Stimulated activated CD4-positive, alpha-beta T cell treated with anti-CD3 and anti-CD28 coated beads, Interleukin-12 subunit alpha, Interleukin-12 subunit beta, amount 100 ng/mL, for 4 hours (primary cell): ENCODE data around the gene TOMM70.
A peak's percentile ranks its signal among the peaks of the same experiment; 100 is the strongest.
"Not testable (repeated sequence)": the region's sequence is repeated elsewhere in the genome, so short reads cannot be mapped to it uniquely, and the experiment has no call there.

Experiments
- DNase-seq: peaks from one replicate; pipeline ENCODE4 v3.0.0-alpha.2; 2020

The TOMM70 gene

DNA sequence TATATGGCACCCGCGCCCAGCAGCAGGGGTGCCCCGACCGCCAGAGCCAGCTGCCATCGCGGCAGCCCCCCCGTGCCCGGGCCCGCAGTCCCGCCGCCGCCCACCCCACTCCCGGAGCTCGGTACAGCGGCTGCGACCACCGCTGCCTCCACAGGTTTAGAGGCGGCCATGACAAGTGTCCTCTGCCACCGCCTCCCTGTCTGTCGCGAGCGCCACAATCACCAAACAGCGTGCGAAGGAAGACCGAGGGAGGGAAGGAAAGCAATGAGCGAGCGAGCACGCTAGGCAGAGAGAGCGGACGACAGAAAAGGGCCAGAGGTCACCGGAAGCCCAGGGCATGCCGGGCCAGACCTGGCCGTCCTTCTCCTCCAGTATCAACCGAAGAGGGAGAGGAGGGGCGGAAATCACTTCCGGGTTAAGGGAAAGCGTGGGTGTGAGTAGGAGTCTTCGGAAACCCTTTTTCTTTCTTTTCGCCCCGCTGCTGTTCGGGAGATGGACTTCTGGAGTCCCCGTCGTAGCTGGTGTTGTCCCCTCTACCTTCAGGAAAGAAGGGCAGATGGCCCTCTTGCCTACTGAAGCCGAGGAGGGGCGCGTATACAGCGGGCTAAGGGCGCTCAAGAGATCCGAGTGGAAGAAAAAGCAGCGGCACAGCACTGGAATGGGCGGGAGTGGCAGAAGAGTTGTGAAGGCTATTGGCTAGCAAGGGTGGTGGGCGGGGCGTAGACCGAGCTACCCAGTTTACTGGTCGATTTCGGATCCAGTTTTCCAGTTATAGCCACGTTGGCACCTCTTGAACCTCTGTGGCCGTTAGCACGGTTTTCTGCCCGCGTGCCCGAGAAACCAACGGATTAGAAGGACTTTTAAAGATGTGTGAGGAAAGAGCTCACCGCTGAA, at the start of gene TOMM70, which contains the start of gene LNP1:
Gene TOMM70 (minus strand): TSS at position 310 of the 894 bp plus-strand sequence. CDS start 140 bp downstream, at position 170.
Gene LNP1 (plus strand): TSS at position 760 of the 894 bp plus-strand sequence. CDS start 28,191 bp downstream, outside the sequence.
- DNase-seq, result peak; percentile 92

DNA sequence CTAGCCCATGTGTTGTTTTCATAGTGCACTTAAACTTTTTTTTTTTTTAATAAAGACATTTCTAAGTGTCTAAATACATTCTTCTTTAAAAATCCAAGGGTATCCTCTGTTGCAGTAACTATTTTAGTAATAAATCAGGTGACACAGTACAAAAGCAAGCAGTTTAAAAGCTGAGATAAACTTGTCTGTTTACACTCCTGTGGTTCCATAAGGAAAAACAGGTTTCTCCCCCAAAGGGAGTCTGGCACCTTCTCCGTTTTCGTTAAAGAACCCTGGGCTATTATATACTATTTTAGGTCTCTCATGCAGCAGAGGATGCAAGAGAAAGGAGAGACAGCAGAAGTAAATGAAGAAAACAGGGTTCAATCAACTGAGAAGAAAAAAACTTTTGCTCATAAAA, 48.3 kb upstream of the TOMM70 start:
- no peak for DNase-seq

DNA sequence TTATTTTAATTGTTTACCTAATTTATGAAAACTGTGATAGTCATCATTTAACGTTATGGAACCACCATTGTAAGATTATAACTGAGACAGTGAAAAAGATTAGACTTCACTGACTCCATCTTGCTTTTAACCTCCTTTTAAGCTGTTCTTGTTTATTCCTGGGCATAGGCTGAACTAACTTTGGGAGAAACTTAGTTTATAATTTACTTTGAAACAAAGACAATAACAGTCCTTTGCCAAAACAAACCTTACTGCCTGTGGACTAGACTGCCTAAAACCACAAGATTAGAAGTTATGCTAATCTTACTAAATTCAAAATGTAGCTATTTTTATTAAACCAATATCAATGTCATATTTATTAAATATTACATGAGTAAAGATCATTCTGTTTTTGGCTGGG, 47.2 kb upstream of the TOMM70 start:
- no peak for DNase-seq

DNA sequence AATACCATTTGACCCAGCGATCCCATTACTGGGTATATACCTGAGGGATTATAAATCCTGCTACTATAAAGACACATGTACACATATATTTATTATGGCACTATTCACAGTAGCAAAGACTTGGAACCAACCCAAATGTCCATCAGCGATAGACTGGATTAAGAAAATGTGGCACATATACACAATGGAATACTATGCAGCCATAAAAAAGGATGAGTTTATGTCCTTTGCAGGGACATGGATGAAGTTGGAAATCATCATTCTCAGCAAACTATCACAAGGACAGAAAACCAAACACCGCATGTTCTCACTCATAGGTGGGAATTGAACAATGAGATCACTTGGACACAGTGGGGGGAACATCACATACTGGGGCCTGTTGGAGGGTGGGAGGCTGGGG, 46.2 kb upstream of the TOMM70 start:
- not testable (repeated sequence) for DNase-seq

DNA sequence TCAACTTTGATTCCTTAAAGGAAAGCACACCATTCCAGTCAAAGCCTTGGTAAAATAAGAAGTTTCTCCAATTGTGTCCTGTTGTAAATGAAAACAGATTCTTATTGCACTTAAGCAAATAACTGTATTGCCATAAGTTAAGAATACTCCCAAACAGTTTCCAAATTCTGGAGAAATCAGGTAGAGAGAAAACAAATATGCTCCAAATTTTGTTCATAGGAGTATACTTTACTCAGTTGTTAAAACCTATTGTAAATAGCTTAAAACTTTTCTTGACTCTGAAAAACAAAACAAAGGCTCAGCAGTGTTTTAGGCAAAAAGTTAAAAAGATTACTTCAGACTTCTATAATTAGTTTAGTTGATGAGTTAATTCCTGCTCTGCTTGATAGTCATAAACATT, 42.8 kb upstream of the TOMM70 start:
- no peak for DNase-seq

DNA sequence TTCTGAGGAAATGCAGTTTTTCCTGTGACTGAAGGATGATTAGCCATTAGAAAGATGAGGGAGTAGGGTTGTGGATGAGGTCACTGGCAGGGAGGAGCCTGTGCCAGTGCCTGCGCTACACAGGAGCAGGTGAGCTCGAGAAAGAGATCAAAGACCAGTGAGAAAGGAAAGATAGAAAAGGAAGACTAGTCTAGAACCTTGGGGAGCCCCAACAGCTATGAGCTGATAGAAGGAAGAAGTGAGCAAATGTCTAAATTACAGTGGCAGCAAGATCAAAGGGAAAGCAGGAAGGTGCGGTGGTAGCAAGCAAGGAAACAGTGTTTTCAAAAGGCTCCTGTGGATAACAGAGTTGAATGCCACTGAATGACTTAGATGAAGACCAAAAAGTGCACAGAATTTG, 40.0 kb upstream of the TOMM70 start:
- no peak for DNase-seq

DNA sequence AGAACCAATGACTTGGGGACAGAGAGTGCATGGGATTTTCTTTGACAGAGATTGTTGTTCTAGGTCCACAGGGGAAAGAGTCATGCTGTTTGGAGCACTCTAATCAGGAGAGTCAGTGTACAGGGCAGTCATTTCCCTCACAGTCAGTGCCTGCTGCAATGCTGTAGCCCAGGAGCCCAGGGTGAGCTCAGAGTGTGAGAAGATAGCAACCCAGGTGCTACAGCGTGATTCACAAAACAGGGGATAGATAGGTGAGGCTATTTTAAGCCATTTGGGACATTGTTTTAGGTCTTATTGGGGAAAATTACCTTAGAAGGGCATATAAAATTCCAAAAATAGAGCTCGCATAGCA, 37.7 kb upstream of the TOMM70 start:
- DNase-seq, result no peak

DNA sequence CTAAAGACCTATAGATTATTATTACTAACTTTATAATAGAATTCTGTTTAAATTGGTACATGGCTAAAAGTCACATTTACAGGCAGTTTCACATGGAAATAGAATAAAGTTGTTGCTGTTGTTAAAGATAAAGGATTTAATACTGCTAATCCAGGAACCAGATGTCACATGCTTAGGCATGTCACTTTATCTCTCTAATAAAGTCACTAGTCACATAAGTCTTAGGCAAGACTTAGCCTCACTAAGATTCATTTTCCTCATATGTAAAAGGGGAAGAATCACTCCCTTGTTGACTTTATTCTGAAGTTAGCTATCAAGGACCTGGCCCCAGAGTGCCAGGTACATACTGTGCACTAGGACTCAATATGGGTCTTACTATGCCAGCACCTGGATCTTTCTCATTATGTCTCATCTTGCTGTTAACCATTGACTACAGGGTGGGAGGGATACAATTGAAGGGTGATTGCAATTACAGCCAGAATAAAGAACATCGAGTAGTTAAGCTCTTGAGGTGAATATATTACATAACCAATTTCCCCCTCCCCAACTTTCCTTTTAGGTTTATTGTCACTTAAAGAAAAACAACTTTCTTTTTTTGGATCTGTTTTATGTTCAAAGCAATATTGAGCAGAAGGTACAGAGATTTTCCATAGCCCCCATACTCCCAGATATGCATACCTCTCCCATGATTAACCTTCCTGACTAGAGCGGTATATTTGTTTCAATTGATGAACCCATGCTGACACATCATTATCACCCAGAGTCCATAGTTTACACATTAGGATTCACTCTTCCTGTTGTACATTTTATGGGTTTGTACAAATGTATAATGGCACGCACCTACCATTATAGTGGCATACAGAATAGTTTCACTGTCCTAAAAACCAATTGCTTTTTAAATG, 37.1 kb upstream of the TOMM70 start:
- no peak for DNase-seq

DNA sequence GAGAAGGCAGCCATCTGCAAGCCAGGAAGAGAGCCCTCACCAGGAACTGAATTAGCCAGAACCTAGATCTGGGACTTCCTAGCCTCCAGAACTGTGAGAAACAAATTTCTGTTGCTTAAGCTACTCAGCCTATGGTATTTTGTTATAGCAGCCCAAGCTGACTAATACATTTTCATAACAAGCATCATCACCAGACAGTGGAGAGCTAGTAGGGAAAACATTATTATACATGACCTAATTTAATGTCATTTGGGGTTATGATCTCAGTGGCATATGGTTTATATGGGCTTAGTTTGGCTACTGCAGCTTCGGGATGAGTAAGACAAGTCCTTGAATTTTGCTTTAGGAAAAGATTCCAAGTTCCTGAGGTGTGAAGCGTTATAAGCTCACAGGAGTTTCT, 36.1 kb upstream of the TOMM70 start:
- DNase-seq, result no peak

DNA sequence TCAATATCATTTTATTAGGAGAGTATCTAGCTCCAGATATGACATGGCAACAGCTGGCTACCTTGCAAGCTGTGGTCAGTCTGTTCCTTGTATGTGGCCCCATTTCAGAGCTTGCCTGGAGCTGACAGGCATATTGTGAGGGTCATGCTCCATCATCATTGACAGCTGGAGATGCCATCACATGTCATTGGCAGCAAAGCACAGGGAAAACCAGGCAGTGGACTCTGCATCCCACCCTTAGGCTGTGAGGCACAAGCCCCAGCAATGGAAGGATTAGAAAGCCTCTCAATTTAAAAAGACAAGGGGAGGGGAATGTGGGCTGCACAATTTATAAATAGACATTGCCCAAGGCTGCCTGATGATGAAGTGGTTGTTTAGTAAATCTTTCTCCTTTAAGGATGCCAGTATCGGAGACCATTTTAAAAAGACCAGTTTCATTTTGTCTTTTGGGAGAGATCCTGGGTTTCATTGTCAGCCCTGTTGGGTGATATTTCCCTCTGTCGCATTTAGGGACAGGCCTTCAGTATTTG, 28.4 kb upstream of the TOMM70 start:
- DNase-seq, result no peak

DNA sequence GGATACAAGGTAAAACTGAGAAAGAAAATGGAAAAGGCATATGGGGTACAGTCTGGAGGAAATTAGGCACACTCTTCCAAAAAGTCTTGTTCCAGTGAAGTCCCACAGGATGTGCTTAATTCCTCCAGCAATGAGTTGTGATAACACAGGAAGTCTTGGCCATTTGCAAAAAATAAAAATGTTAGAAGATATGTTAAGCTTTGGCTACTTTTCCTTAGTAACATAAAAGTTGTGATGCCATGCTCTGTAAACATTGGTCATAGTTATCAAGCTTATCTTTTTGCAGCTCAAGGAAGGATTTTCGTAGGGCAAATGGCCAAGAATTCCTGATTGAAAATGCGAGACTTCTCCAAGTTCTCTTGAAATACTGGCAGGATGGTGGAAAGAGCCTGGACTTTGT, 26.8 kb upstream of the TOMM70 start:
- no peak for DNase-seq

DNA sequence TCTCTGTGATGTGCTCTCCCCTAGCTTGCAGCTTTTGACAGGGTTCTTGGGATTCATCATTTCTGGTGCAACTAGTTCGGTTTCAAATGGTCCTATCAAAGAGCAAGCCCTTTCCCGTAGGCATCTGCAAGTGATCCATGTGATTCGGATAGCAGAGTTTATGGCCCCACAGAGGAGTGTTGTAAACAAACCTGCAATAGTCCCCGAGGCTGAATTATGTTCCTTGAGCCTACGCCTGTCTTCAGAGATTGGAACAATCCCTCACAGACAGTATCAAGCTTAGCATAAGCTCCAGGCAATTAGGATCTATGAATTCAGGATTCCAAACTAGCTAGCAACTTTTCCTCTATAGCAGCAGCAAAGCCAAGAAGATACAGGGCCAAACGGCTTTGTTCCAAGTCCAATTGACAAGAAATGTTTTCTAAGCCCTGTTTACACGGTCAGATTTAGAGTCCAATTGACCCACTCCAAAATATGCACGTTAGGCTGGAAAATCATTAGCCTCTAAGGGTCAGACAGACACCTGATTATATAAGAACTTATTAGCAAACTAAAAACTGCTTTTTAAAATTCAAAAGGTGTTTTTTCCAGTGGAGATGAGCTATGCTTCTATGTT, 25.3 kb upstream of the TOMM70 start:
- DNase-seq, result no peak

DNA sequence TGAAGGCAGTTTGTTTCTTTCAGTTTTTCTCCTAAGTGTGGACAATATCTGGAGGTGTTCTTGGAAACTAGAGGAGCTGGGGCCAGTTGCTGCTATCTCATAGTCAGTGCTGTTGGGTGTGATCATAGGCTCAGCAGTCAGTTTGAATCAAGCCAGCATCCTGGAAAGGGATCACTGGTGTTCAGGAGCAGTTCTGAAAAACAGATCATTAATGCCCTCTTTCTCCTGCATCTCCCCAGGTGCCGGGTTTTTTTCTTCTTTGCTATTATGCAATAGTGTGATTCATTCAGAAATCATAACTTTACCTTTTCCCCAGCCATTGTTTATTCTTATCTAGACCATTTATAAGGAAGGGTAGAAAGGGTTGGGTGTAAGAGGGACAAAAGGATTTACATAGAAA, 24.4 kb upstream of the TOMM70 start:
- no peak for DNase-seq

DNA sequence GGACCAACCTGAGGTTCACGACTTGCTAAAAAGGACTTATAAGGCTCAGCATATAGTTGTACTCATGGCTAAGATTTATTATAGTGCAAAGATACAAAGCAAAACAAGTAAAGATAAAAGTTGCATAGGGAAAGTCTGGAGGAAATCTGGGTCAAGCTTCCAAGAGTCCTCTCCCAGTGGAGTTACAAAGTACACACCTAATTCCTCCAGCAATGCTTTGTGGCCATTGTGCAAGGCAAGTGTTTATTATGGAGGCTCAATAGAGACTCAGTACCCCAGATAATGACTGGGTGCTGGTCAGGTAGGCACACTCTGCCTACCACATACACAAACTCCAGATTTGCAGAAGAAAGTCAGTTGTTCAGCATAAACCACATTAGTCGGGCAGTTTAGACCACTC, 23.4 kb upstream of the TOMM70 start:
- DNase-seq, result no peak

DNA sequence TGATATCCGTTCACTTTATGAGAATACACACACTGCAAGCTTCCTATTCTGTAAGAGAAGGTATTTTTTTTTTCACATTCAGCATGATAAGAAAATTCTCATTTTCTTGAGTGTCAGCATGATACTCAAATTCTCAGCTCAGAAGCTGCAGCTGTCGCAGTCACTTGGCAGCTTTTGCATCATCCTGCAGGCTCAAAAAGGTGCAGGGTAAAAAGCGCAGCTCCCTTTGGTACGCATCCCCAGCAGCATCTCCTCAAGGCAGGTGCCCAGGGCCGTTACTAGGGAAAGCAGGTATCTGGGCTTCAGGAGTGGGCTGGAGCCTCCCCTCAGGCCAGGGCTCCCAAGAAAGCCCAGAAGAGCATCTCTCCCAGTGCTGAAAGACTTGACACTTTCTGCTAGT, 22.7 kb upstream of the TOMM70 start:
- no peak for DNase-seq

DNA sequence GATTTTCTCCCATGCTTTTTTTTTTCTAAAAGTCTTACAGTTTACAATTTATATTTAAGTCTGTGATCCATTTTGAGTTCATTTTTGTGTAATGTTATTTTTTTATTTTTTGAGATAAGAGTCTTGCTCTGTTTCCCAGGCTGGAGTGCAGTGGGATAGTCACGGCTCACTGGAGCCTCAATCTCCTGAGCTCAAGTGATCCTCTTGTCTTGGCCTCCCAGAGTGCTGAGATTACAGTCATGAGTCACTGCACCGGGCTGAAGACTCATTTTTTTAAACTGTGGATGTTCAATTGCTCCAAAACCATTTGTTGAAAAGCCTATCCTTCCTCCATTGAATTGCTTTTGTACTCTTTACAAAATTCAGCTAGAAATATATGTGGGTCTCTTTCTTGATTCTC, 20.0 kb upstream of the TOMM70 start:
- no peak for DNase-seq

DNA sequence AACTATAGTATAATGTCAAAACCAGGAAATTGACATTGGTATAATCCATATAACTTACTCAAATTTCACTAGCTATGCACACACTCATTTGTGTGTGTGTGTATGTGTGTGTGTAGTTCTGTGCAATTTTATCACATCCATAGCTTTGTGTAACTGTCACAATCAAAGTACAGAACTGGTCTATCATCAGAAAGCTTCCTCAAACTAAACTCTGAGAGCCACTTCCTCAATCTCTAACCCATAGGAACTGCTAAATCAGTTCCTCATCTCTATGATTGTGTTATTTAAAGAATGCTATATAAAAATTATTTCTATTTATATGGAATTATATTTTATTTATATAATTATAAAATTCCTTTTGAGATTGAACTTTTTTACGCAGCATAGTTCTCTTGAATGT, 18.5 kb upstream of the TOMM70 start:
- DNase-seq, result no peak

DNA sequence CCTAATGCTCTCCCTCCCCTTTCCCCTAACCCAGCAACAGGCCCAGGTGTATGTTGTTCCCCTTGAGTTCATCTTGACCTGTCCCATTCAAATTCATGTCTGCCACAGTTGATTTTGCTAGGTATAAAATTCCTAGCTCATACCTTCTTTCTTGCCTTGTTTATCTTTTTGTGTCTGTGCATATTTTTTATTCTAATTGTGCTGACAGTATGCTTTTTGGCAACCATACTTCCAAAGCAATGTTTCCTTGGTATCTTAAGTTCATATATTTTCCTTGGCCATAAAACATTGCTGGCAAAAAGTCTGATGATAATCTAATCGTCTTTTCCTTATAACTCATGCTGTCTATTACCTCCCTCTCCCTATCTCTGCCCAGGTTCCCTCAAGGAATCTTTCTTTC, 16.0 kb upstream of the TOMM70 start:
- no peak for DNase-seq

DNA sequence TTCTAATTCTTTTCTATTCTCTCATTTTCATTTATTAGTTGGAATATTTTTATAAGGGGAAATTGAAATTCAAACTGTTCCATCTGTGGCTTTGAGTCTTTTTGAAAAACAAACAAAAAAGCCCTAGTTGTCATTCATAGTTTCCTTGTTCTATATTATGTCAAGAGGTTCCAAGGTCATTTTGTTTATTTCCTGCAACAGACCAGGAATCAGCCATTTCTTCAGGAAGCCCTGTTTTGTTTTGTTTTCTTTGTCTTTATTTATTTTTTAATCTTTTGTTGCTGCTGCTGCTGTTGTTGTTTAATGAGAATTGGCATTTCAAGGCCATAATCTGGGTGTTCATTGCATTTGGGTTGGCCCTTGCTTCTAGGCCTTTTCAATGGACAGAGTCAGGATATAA, 15.3 kb upstream of the TOMM70 start:
- no peak for DNase-seq

DNA sequence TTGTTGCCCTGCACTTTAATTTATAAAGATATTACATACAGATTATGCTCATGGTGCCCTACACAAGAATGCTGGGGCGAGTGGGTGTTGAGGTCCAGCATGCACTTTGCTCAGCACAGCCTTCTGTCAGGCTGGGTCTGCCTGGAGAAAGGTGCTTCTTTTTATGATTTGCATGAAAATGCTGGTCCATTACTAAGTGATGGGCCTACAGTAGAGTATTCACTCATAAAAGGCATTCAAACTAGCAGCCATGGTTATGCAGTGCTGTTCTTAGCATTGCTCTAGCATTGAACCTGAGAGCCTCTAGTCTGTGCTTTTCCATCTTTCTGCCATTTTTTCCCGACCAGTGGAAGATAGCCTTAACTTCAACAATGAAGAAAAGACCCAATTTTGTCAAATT, 12.7 kb upstream of the TOMM70 start:
- DNase-seq, result no peak

DNA sequence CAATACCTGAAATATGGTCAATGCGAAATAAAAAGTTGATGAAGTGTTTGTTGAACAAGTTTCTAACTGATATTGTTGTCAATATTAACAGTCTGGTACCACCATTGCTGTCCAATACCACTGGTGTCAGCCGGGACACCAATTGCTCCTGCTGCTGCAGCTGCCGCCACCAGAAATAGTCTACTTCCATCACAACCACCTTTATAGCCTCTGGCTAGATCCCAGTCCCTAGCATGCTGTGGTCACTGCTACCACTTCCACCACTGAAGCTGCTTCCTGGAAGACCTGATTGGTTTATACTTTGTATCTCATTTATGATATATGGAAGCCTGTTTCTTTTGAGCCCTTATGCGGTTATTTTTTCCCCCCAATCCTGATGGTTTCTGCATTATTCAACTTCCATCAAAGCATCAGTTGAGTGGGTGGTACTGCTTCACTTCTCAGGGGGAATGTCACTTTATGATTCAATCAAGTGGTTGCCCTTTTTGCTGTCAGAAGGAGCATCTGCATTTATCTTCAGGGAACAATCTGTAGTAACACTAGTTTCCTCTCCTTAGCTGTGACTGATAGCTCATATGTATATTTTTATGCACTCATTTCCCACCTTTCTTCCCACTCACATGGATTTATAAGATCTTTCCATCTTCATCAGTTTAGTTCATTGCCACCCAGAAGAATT, 12.2 kb upstream of the TOMM70 start:
- DNase-seq, result no peak
